Dermis blood vessel endothelial cell (primary cell): ENCODE results near the gene STK35. TPM values are rescaled to one million over a fixed set of nuclear protein-coding genes. Genes with fewer than 3 reads are reported as not detected.

Source experiments
- DNase-seq: peaks from one replicate; pipeline ENCODE4 v3.0.0; 2010
- total RNA-seq: library from RNA; depleted of rRNA; stranded (reverse); fragments of >200 nt; gene quantifications from 2 replicates; pipeline ENCODE4 v1.2.3, GENCODE V29; 2014

Gene STK35
- 27.2 and 30.8 TPM in 2 replicates for total RNA-seq

DNA sequence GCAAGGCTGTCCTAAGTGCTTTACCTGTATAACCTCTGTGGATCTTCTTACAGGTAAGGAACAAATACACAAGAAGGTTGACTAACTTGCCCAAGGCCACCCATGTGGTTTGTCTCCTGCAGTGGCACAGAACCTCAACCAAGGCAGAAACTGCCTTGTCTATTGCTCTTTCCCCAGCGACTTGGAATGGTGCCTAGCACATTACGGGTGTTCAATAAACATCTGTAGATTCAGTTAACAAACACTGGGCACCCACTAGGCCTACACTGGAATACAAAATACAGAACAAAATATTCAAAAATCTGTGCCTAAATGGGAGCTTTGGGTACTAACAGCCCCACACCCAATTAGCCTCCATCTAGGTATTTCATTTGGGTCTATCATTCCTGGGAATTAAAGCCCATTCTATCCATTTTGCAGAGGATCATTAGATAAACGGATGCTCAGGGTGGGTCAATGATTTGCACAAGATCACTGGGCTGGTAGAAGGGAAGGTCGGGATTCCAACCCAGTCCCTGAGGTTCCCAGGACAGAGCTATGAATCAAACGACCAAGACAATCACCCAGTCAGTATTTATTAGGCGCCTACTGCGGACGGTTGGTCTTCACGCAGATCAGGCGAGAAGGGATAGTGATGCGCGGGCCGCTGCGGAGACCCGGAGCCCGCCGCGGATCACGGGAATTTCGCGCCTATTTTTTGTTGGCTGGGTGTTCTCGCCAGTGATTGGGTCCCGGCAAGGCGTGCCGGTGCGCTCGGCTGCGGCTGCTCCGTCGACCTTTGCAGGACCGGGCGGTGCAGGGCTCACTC lies at the start of gene STK35:
Gene STK35 (plus strand): TSS at position 771 of the 808 bp plus-strand sequence. CDS start 55 bp downstream, outside the sequence.
- DNase-seq, result no peak

DNA sequence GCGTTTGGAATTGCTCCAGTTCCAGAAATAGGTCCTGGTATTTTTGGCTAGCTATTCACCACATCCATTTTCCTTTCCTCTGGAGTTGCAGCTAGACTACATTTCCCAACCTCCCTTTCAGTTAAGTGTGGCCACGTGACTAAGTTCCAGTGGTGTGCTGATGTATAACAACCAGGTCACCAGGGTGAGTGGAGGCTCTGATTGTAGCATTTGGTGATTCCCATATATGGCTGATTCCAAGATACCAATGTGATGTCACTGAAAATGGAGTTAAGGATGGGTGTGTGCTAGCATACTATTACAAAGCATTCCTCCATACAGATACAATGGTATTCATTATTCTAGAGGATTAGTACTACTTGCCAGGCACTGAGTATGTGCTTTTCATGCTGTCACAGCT lies 49.7 kb upstream of the STK35 start:
- no peak for DNase-seq

DNA sequence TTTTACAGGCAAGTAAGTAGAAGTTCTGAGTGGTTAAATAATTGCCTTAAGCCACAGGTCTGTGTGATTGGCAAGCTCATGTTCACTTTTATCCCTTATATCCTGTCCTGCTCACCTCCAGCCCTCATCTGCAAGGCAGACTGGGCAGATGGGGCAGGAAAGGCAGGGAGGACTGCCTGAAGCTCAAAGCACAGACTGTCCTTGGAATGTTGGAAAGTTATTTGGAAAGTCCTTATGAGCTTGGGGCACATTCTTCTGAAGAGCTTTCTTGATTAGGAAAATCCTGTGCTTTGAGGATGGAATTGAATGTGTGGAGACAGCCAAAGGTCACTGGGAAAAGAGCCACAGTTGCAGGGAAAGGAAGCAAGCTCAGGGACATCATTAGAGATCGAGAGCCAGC lies 48.9 kb upstream of the STK35 start:
- no peak for DNase-seq

DNA sequence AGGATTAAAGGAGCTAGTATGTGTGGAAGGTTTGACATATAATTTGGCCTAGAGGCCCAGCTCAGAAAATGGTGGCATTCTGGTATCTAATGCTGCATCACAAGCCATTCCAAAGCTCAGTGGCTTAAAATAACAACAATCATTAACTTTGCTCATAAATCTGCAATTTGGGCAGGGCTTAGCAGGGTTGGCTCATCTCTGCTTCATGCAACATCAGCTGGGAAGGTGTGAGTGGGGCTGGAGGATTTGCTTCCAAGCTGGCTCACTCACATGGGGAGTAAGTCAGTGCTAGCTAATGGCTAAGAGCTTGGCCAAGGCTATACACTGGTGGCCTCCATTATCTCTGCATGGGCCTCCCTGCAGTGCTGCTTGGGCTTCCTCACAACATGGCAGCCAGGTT lies 48.0 kb upstream of the STK35 start:
- no peak for DNase-seq

DNA sequence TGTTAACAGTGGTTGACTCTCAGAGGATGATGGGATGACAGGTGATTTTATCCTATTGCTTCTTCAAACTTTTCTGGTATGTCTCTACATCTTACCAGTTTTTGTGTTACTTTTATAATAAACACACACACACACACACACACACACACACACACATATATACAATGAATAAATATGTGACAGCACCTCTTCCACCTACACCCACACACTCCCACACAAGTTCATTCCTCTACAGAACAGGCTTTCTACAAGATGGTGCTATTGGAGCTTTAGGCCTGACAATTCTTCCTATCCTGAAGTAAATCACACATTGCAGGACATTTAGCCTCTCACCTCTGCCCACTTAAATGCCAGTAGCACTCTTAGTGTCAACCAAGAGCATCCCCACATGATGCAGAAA lies 46.7 kb upstream of the STK35 start:
- DNase-seq, result no peak

DNA sequence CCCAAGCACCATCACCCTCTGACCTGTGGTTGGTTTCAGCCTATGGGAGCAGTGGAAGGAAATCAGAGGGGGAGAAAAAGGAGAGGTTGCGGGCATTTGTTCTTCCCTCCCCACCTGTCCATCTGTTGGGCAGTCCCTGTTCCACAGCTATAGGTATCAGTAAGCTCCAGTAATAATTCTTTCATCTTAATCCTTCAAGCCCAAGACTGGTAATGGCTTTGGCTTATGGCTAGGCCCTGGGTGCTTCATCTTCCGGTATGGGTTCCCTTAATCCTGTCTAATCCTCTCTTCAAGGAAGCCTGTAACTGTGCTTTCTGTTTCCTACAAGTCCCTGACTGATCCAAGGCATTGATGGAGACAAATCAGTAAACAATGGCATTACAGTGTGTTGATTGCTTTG lies 42.2 kb upstream of the STK35 start:
- no peak for DNase-seq

DNA sequence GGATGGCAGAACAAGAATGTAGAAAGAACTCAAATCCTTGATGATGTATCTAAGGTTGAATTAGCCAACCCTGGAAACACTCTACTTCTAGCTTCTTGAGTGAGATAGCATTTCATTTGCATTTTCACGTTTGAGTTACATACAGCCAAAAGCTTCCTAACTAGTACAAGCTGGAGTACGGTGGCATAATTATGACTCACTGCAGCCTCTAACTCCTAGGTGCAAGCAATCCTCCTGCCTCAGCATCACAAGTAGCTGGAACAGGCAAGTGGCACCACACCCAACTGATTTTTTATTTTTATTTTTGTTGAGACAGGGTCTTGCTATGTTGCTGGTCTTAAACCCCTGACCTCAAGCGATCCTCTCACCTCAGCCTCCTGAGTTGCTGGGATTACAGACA lies 36.5 kb upstream of the STK35 start:
- DNase-seq, result no peak

DNA sequence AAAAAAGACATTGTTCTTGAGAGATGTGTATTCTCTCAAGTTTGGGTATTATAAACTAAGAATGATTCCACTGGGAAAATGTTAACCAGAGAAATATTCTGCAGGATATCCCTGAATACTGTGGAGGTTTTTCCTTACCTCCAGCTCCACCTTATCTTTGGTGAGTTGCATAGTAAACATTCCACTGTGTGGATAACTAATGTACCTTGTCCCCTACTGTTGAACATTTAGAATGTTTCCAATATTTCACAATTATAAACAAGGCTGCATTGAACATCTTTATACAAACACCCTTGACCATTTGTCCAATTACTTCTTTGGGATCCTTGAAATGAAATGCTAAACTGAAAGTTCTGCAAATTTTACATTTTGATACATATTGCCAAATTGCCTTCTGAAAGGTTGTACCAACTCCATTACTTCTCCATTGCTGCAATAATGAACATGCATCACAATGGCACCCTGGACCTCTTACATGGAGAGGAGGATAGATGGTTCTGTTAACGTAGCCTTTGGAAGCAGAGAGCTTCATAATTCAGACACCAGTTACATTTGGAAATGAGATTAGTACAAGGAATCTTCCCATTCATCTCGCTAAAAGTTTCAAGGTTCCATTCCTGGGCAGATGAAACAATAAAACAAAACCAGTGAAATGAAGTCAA lies 35.0 kb upstream of the STK35 start:
- no peak for DNase-seq

DNA sequence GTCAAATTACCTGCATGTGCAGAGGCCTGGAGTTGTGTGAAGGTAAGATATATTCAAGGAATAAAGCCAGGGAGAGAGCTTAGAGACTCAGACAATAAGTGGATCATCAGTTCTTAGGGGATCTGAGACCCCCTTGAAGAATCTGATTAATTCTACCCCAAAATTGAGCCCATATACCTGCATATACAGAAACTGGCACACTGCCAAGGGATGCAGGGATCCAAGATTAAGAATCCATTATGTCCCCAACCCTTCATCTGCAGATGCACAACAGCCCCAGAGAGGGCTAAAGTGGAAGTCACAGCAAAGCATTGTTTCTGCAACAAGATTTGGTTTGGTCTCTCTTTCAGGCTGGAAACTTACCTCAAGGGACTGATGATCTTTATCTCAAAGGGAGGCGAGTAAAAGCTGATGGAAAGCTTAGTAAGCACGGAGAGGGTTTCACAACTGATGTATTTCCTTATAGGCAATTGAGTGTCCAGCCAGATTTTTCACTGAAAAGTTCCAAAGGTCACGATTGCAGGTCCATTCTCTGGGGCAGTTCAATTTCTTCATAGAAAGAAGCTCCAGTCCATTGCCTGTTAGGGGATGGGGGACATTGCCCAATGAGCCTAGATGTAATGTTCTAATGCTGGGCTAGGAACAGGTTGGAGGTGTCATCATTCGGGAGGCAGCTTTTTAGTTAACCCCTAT lies 20.9 kb upstream of the STK35 start:
- DNase-seq, result no peak

DNA sequence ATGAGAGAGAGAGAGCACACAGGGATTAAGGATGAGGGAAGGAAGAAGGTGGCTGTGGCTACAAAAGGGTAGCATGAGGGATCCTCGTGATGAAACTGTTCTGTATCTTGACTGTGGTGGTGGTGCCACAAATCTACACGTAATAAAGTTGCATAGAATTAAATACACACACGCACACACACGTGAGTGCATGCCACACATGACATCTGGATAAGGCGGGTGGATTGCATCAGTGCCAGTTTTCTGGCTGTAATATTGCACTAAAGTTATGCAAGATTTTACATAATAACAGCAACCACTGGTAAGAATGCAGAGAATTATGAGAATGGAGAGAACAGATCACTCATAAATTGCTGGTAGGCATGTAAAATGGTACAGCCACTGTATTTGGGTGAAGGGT lies 16.9 kb upstream of the STK35 start:
- DNase-seq, result no peak

DNA sequence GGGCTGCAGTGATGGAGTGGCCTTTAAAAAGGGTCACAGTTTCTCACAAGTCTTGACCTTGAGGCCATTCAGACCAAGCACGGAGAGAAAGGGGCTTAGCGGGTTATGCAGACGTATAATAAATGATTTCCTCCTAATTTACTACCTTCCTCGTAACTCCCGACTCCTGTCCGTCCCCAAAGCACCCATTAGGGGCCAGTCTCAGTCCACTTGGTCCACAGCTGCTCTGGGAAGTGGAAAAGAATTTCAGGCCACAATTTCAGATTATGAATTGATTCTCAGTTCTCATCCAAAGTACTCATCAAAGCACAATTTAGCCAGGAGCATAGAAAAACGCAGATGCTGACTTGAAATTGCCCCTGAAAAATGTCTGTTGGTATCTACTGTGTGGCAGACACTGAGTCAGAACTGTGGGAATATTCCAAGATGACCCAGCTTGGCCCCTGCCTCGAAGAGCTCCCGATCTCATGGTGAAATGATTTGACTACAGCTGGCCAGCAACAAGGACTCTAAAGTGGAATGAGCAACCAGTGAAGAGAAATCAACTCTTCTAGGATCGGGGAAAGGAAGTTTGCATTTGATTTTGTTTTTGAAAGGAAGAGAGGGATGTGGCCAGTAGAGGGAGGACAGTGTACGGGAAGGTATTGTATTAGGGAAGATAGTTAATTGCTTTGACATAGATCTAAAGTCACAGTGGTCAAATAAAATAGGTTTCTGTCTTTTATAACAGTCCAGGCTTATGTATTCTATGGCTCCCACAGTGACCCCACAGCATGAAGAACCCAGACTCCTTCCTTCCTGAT lies 15.2 kb upstream of the STK35 start:
- DNase-seq, result no peak

DNA sequence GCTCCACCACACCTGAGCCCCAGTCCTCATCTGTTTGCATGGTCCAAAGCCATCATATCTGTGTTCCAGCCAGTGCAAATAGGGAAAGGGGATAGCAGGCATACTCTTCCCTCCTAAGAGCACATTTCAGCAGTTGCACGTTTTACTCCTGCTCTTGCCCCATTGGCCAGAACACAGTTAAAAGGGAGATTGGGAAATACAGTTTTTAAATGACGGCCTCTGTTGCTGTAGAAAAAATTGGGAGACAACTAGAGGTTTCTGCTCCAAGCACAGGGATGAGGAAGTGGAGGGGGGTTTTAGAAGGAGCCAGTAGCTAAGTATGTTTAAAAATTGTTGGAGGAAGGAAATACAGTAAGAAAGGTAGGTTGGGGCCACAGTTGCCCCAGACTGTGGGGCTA lies 14.6 kb upstream of the STK35 start:
- DNase-seq, result no peak

DNA sequence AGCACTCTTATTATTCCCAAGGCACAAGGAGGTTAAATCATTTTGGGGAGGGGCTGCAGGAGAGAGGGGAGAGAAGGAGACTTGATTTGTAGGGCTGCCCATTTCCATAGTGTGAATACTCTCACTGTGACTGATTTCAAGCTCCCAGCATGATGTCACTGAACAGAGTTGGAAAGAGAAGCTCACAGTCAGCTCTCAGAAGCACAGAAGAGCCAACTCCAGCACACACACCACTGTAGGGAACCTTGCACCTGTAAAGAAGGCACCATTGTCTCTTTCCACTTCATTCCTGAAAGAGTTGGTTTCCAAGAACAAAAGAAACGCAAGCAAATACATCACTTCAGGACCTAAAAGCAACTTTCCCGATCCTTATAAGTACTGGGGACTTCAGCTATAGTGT lies 12.7 kb upstream of the STK35 start:
- DNase-seq, result no peak

DNA sequence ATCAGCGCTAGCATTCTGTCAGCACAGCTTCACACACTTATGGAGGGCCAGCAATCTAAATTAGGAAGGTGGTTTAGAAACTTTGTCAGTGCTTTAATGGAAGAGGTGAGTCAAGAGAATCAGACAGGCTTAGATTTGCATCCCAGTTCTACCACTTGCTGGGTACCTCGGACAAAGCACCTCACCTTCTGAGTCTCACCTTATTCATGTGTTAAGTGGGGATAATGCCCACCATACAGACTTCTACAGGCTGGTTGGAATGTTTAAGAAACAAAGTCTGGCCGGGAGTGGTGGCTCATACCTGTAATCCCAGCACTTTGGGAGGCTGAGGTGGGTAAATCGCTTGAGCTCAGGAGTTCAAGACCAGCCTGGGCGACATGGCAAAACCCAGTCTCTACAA lies 12.2 kb upstream of the STK35 start:
- DNase-seq, result no peak

DNA sequence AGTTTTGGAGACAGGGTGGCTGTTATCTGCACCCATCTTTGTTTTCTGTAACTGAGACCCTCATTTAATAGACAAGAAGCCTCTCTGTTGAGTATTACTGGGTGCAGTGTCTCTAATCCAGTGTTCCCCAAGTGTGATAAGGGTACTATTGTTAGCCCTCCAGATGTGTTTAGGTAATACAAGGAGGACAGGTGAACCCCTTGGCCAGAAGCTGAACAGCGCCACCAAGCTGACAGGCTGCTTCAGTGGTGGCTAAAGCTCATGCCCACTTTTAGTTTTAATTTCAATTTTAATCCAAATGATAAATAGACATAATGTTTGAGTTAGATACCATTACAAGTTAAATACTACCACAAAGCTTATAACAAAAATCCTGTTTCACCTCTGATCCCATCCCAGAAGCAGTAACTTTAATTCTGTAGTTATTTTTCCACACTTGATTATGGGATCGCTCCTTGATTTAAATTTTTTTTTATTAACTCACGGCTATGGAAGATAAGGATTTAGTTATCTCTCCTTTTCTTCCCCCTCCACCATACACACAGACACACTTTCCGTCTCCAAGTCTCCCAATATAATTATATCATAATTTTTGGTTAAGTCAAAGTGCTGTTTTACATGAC lies 8.4 kb upstream of the STK35 start:
- DNase-seq, result peak; percentile 33

DNA sequence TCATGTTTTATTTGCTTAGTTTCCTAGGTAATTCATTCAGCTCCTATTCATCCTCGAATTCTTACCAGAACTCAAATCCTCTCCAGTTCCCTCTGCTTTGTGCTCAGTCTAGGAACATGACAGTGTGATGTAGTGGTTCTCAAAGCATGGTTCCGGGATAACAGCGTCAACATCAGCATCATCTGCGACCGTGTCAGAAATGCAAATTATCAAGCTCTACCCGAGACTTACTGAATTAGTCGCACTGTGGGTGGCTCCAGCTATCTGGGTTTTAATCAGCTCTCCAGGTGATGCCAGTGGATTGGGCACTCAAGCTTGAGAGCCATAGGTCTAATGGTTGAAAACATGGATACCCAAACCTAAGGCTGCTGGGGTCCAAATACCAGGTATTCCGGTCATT lies 7.7 kb upstream of the STK35 start:
- no peak for DNase-seq

DNA sequence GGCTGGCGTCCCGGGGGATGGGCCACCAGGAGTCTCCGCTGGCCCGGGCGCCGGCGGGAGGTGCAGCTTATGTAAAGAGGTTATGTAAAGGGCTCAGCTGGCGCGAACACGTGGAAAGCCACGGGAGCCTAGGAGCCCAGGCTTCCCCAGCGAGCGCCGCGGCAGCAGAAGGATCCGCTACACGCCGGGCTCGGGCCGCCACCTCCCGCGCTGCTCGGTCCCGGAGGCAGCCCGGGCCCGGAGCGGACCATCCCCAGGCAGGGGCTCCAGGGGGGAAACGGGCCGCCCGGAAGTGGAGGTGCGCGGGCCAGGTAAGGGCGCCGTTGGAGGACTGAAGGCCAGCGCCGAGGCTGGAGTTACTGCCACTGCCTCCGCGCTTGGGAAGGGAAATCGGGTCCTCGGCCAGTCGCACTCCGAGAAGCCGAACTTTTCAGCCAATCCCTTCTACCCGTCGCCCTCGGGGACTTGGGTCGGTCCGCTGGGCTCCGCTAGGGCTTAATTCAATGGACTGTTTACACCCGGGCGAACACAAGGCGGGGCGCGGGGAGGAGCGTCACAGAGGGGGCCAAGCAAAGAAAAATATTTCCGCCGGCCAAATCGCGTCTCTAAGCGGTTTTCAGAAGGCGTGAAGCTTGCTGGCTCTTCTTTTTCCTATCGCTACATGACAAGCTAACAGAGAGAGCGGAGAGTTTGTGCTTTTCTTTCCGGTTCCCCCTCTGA lies 398 bp downstream of the STK35 start:
- DNase-seq, result peak; percentile 95

DNA sequence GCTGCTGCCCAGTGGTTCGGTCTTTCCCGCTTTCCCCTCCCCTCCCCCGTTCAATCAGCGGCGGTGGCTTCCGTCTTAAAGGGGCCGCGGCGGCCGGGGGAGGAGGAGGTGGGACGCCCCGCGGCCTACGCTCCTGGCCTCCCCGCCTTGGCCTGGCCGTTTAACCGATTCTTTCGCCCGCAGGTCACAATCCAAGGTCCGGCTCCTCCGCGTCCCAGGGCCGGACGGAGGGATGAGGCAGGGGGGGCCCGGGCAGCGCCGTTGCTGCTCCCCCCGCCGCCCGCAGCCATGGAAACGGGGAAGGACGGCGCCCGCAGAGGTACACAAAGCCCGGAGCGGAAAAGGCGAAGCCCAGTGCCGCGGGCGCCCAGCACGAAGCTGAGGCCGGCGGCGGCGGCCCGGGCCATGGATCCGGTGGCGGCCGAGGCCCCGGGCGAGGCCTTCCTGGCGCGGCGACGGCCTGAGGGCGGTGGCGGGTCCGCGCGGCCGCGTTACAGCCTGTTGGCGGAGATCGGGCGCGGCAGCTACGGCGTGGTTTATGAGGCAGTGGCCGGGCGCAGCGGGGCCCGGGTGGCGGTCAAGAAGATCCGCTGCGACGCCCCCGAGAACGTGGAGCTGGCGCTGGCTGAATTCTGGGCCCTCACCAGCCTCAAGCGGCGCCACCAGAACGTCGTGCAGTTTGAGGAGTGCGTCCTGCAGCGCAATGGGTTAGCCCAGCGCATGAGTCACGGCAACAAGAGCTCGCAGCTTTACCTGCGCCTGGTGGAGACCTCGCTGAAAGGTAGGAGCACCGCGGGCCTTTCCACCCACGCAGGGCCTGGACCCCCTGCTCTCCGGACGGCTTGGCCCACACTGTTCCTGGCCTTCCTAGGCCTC lies 1.2 kb downstream of the STK35 start:
- DNase-seq, result peak; percentile 90

DNA sequence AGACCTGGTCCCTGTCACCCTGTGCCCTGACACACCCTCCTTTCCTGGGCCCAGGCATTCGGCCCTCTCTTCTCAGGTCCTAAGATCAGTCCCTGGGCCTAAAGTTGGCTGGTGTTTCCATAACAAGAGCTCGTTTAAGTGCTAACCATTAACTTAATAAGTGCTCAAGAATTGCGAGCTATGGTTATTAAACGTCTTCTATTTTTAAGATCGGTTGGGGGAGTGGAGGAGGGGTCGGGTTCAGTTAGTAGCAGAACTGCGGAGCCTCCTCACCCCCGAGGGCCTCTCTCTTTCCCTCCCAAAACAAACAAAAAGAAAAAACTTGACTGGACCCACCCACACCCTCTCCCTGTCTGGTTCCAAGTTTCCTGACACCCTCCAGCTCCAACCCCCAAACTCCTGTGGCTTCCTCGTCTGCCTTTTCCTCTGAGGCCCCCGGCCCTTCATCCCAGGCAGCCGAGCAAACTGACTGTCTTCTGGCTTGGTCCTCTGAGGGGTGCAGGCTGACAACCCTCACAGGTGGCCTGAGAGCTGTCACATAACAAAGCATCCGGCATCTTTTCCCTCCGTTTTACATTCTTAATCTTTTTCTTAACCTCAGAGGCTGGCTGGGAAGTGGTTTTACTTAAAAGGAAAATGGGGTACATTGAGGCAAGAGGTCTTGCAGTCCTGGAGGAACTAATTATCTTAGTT lies 2.0 kb downstream of the STK35 start:
- DNase-seq, result no peak

DNA sequence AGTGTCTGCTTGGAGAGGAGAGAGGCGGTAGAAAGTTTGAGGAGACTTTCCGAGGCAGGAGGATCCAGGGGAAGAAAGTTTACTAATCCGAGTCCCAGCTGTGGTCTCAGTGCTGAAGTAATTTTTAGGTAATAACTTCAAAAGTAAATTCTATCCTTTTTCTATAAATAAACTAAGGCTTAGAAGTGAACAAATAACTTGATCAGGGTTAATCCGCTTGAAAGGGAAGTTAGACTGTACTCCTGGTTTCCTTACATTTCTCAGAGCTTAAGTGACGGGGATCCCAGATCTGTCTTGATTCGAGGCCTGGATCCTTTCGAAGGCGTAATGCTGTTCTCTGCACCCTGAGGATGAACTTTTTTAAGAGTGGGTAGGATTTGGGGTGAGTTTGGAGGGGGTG lies 2.6 kb downstream of the STK35 start:
- DNase-seq, result peak; percentile 10
